Right cardiac atrium (tissue), 5 donors: ENCODE data around the gene ADAM10. TPM values are rescaled to one million over a fixed set of nuclear protein-coding genes. Genes with fewer than 3 reads are reported as not detected.

Source experiments
- ATAC-seq, 2 donors: fragments of 200-7000 bp; cut with Tn5 transposase; one replicate each; pipeline versions ENCODE4 v1.8.0 to v1.9.1; 2020; ENCODE audit warnings: moderate library complexity in 2 of 2, mild to moderate bottlenecking in 1 of 2
- DNase-seq, 3 donors: peaks; one replicate each; pipeline ENCODE4 v3.0.0-alpha.2; 2020
- H3K27ac ChIP-seq: one replicate; pipeline ENCODE4 v1.5.1; 2013; ENCODE audit warnings: mild to moderate bottlenecking, low read length, control low read depth, moderate library complexity
- H3K27me3 ChIP-seq: one replicate; pipeline ENCODE4 v1.6.1; 2013; ENCODE audit not compliant: control insufficient read depth, insufficient read depth
- H3K4me1 ChIP-seq: one replicate; pipeline ENCODE4 v1.6.1; 2013; ENCODE audit warnings: low read length; ENCODE audit not compliant: control insufficient read depth, insufficient read depth
- H3K4me3 ChIP-seq: one replicate; pipeline ENCODE4 v1.5.1; 2013; ENCODE audit warnings: low read length, control low read depth
- H3K9me3 ChIP-seq: one replicate; pipeline ENCODE4 v1.6.1; 2013; ENCODE audit warnings: low read length; ENCODE audit not compliant: control insufficient read depth
- WGBS: extraction: QIAGEN DNeasy Blood & Tissue Kit; methylation state at CpG from one replicate; pipeline ENCODE4 v1.1.7; 2013; 5-methylcytosine and 5-hydroxymethylcytosine counted together
- intact Hi-C, 4 donors: fragments of 100-400 bp; cut with DNase I; formaldehyde crosslinking; loops; one replicate each; pipeline versions ENCODE4 v1.11.0 to v1.14.0; 2022 to 2023
- polyA plus RNA-seq: library from polyadenylated mRNA; stranded (reverse); fragments of 200-250 nt; gene quantifications from one replicate; pipeline ENCODE4 v1.2.3, GENCODE V29; 2013
- total RNA-seq, 4 donors: library from RNA; stranded (reverse); fragmentation: NEBNext Ultra II Directional; extraction: Animal tissue kit (Norgen Biotek cat#: 25700); gene quantifications; one replicate each; pipeline ENCODE4 v1.2.1, GENCODE V29; 2021
- donor health status: healthy with polysubstance abuse.
- donor health status: DM: no; HTN: yes; CAD: no.
- donor health status: DM: no; HTN: no; CAD: no.
- donor health status: DM: no; HTN: yes; CAD: no; lungs with severe emphysema.
- donor health status: DM: yes; HTN: yes; CAD: no.

The ADAM10 gene
- total and polyA plus RNA-seq, 5 donors: 14.1 to 103 (median 92.8) TPM

GRCh38 chr15:58590236-58590635 lies 159.3 kb downstream of the ADAM10 start:
- DNase-seq: no peak
- Histone ChIP-seq H3K27ac (no peak overlapping the region), H3K4me3 (no peak overlapping the region), H3K9me3 (no peaks in the 10 kb centered on the region), H3K27me3 (no peaks in the 10 kb centered on the region), H3K4me1 (peaks cover 2% of the 10 kb centered on the region)
- intact Hi-C loops: no loop called here
- WGBS: 79% methylated on average over 1 of the region's 1 CpG
- ATAC-seq: no peak

DNA sequence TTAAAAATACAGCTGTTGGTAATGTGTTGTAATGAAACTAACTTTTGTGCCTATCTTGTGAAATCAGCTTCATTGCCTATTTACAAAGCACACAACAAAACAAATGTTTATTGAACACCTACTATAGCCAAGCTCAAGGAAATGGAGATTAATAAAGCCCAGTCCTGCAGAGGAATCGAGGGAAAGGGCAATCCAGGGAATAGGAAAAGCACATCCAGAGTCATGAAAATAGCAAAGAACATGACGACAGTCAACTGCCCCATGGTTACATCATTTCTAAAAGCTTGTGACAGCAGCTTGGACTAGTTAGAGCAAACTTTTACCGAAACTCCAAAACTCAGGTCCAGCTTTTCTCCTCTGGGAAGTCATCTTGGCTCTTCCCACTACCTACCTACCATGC lies 160.5 kb downstream of the ADAM10 start:
- Histone ChIP-seq H3K9me3 (no peaks in the 10 kb centered on the region), H3K27me3 (no peaks in the 10 kb centered on the region), H3K4me3 (no peak overlapping the region), H3K27ac (no peak overlapping the region), H3K4me1 (peaks cover 2% of the 10 kb centered on the region)
- DNase-seq (no peak), ATAC-seq (no peak)
- WGBS: 83% methylated on average over 3 of the region's 3 CpGs
- intact Hi-C loops: no loop called here

DNA sequence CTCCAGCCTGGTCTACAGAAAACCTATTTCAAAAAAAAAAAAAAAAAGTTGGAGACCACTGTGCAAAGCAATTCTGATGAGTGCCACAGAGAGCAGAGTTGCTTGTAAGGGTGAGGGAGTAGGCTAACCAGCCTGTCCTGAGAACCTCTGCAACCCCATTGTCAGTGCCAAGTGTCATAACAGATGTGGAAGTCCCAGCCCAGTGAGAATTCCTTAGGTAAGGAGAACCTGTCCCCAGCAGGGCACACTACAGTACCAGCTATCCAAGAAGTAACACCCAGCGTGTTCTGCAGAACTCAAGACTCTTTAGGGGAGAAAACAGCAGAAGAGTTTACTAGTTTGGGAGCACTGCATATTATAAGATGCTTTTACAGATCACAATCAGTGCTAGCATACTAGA lies 161.4 kb downstream of the ADAM10 start:
- no peaks in the 10 kb centered on the region for H3K9me3 ChIP-seq
- peak in 1 of 2 donors; percentile 42 for ATAC-seq
- H3K4me3 ChIP-seq: no peak overlapping the region
- no peaks in the 10 kb centered on the region for H3K27me3 ChIP-seq
- 88% methylated on average over 1 of the region's 1 CpG for WGBS
- peaks cover 2% of the 10 kb centered on the region for H3K4me1 ChIP-seq
- H3K27ac ChIP-seq: no peak overlapping the region
- DNase-seq: no peak
- intact Hi-C loops: no loop called here

DNA sequence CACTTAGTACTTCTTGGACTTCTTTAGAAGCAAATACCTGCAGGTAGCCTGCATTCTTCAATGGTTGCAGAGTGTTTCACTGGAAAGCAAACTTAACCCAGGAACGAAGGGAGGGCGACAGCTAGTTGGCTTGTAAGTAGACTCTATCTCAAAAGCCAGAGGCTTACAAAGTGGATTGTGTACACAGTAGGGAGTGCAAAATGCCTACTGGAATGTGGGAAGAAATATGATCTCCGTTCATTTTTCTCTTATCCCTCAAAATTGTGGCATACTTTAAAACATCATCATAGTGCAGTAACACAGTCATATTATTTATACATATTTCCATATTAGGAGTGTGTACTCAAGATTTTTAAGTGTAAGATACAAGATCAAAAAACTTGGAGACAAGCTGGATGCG lies 162.0 kb downstream of the ADAM10 start:
- Histone ChIP-seq H3K27ac (no peak overlapping the region), H3K4me1 (peaks cover 2% of the 10 kb centered on the region), H3K4me3 (no peak overlapping the region), H3K27me3 (no peaks in the 10 kb centered on the region), H3K9me3 (no peaks in the 10 kb centered on the region)
- intact Hi-C loops: no loop called here
- DNase-seq (no peak), ATAC-seq (no peak)
- WGBS: 80% methylated on average over 4 of the region's 4 CpGs

GRCh38 chr15:58585693-58586443 lies 163.6 kb downstream of the ADAM10 start:
- WGBS: 84% methylated on average over 5 of the region's 5 CpGs

DNA sequence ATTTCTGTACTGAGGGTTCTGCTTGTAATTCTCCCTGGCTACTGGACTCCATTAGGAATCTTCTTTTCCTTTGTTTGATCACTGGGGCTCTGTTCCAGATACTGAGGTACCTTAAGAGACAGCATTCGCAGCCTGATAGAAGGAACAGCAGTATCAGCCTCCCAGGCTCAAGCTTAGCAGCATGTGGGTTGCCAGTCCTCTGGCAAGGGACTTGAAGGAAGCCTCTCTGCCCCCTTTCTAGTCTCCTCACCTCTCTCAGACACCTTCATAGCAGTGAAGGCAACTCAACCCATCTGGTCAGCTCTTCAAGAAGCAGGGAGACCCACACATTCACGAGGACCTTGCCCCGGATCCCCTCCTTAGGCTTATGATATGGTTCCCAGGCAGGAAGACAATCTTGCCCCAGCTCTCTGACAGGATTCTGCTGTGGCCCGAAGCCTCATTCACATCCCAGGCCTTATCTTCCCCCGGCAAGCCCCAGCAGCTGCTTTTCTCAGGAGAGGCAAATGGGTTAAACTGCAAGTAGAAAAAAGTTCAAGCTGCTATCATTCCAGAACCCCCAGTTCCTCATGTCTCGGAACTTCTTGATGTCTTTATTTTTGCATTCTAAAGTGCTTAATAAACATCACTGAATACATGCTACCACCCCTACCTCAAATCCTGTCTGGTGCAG lies 164.6 kb downstream of the ADAM10 start:
- no peak overlapping the region for H3K27ac ChIP-seq
- H3K4me3 ChIP-seq: no peak overlapping the region
- 42% methylated on average over 6 of the region's 6 CpGs for WGBS
- H3K27me3 ChIP-seq: no peaks in the 10 kb centered on the region
- DNase-seq (no peak), ATAC-seq (no peak)
- intact Hi-C loops: no loop called here
- peaks cover 2% of the 10 kb centered on the region for H3K4me1 ChIP-seq
- H3K9me3 ChIP-seq: no peaks in the 10 kb centered on the region

More at GRCh38 chr15:58585693-58586443, 163.6 kb downstream of the ADAM10 start:
- Histone ChIP-seq H3K27ac (no peak overlapping the region), H3K9me3 (no peaks in the 10 kb centered on the region), H3K4me3 (no peak overlapping the region), H3K4me1 (peaks cover 2% of the 10 kb centered on the region), H3K27me3 (no peaks in the 10 kb centered on the region)
- ATAC-seq (no peak), DNase-seq (no peak)
- intact Hi-C loops: no loop called here

- ATAC-seq (no peak), DNase-seq (no peak)
- Histone ChIP-seq H3K4me1 (peaks cover 2% of the 10 kb centered on the region), H3K27ac (no peak overlapping the region), H3K4me3 (no peak overlapping the region), H3K9me3 (no peaks in the 10 kb centered on the region), H3K27me3 (no peaks in the 10 kb centered on the region)
- intact Hi-C loops: no loop called here
- 64% methylated on average over 3 of the region's 3 CpGs for WGBS
Measured at GRCh38 chr15:58583171-58583908, 166.2 kb downstream of the ADAM10 start.

DNA sequence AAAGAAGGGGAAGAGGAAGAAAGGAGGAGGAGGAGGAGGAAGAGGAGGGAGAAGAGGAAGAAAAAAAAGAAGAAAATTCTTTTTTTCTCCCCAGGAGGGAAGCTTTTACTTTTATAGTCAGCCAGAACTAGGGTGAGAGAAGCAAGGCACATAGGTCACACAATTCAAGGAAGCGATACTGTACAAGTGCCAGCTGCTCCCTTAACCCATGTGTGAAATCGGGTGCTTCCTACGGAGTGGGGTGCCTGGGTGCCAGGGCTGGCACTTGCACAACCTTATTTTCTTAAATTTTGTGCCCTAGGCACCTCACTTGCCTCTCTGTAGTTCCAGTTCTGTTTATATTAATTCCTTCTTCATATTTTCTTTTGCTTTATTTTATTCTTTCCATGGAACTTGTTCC lies 167.3 kb downstream of the ADAM10 start:
- Histone ChIP-seq H3K4me3 (no peak overlapping the region), H3K4me1 (peaks cover 2% of the 10 kb centered on the region), H3K27me3 (no peaks in the 10 kb centered on the region), H3K9me3 (no peaks in the 10 kb centered on the region), H3K27ac (no peak overlapping the region)
- DNase-seq (no peak), ATAC-seq (no peak)
- intact Hi-C loops: no loop called here
- 74% methylated on average over 3 of the region's 3 CpGs for WGBS

DNA sequence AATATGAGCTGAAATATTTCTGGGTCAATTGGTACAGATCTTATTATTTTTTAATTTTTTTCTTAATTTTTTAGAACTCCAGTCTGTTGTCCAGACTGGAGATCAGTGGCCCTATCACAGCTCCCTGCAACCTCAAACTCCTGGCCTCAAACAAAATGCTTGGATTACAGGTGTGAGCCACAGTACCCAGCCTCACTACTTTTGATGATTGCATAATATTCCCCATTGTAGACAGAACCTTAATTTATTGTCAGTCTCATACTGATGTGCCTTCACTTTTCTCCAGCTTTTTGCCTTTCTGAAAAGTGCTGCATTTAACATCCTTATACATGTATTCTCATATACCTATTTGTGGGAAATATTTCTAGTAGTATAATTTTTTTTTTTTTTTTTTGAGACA lies 172.8 kb downstream of the ADAM10 start:
- no peak for DNase-seq
- H3K27ac ChIP-seq: no peak overlapping the region
- ATAC-seq: no peak
- no peak overlapping the region for H3K4me3 ChIP-seq
- intact Hi-C loops: no loop called here
- no peaks in the 10 kb centered on the region for H3K27me3 ChIP-seq
- no peaks in the 10 kb centered on the region for H3K9me3 ChIP-seq
- no peaks in the 10 kb centered on the region for H3K4me1 ChIP-seq

DNA sequence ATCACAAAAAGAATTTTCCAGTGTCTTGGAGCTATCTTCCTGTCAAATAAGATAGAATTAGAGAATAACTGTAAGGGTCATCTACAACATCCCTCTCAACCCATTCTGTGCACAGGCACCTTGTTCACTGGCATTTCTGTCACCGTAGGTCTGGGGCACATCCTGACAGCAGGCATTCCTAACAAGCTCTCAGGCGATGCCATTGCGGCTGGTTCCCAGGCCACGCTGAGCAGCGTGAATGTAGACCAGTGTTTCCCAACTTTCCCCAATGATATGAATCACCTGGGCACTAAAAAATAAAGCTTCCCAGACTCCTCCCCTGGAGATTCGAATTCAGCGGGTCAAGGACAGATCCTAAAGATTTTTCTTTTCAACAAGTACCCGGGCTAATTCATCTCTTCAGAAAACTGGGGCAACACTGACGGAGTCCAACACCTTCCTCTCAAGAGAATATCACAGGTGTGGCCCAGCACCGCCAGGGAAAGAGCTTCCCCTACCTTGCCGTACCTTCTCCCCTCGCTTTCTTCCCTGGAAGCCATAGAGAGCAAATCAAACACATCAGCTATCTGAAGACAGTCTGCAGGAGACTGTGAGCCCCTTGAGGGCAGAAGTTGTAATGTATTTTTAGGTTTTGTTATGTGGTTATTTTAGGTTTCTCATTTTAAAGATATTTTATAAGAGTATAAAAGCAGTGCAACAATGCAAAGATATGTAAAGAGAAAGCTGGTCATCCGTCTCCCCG lies 174.3 kb downstream of the ADAM10 start:
- Histone ChIP-seq H3K4me3 (no peak overlapping the region), H3K9me3 (no peaks in the 10 kb centered on the region), H3K4me1 (no peaks in the 10 kb centered on the region), H3K27ac (no peak overlapping the region), H3K27me3 (no peaks in the 10 kb centered on the region)
- no peak for DNase-seq
- no peak for ATAC-seq
- intact Hi-C loops: no loop called here
- 91% methylated on average over 14 of the region's 14 CpGs for WGBS

DNA sequence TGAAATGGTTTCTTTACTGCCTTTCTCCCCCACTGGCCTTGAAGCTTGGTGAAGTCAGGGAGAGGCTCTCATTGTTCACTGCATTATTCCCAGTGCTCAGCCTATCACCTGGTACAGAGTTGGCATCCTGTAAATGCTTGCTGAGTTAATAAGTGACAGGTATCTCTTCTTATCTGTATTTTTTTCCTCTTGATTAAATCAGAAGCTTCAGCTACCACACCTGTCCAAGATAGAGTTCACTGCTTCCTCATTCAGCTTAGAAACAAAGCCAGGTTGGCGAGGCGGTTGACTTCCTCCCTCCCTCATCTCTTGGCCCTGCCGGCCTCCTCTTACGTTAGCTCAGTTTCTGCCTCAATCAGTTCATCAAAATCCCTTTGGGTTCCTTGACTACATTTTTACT lies 174.9 kb downstream of the ADAM10 start:
- no peak overlapping the region for H3K27ac ChIP-seq
- H3K4me3 ChIP-seq: no peak overlapping the region
- H3K9me3 ChIP-seq: no peaks in the 10 kb centered on the region
- no peaks in the 10 kb centered on the region for H3K27me3 ChIP-seq
- WGBS: 71% methylated on average over 4 of the region's 4 CpGs
- no peaks in the 10 kb centered on the region for H3K4me1 ChIP-seq
- intact Hi-C loops: no loop called here
- DNase-seq: no peak
- ATAC-seq: no peak
